HepG2 (cell line): Measurements from ENCODE around the gene LRP1B. TPM values are rescaled to one million over a fixed set of nuclear protein-coding genes. Genes with fewer than 3 reads are reported as not detected.

Experiments
- ATAC-seq: fragments of 200-7000 bp; cut with Tn5 transposase; 3 replicates; pipeline ENCODE4 v1.9.1; 2020; ENCODE audit warnings: mild to moderate bottlenecking, moderate library complexity
- BruUV-seq: library from RNA; stranded (reverse); fragments of 400-500 nt; replicated peaks from 2 replicates; lab custom pipeline; 2021; lab: Mats Ljungman, UMichigan
- CTCF ChIA-PET: fragments of 300-600 bp; formaldehyde crosslinking; extraction: SDS; loops from one replicate; lab custom pipeline; 2021; ENCODE audit warnings: low total read pairs, inconsistent platforms, low intra/inter-chr PET ratio; lab: Yijun Ruan, JAX
- POLR2A ChIA-PET: fragments of 350-600 bp; sonication (Branson Sonifier 250); formaldehyde crosslinking; loops from one replicate; lab custom pipeline; 2020; ENCODE audit warnings: antibody characterized with exemption, inconsistent platforms; lab: Yijun Ruan, JAX
- DNase-seq: peaks from one replicate; pipeline ENCODE4 v3.0.0-alpha.2; 2015; ENCODE audit warnings: low spot score
- FAIRE-seq: peaks from 3 replicates; lab custom pipeline; 2011; peaks lifted over from hg19 to GRCh38; lab: Jason Lieb, UNC
- H2AFZ ChIP-seq: one replicate; pipeline ENCODE4 v1.6.1; 2011; ENCODE audit warnings: low read length, inconsistent platforms
- H3K27ac ChIP-seq: fragments of 300-600 bp; 3 replicates; pipeline ENCODE4 v1.8.0; 2011; ENCODE audit warnings: mixed run types, mild to moderate bottlenecking, mixed read lengths, low read length, inconsistent platforms; ENCODE audit not compliant: insufficient read depth; ENCODE audit errors: extremely low read length
- H3K27me3 ChIP-seq, 2 experiments: fragments of 200-600 bp in 1 of 2; 2 replicates in 1 of 2; 3 replicates in 1 of 2; pipeline versions ENCODE4 v1.6.0 to v1.8.0; 2011; ENCODE audit warnings: low read length in 2 of 2, mild to moderate bottlenecking in 2 of 2, moderate library complexity in 2 of 2, inconsistent platforms in 1 of 2; ENCODE audit not compliant: insufficient read depth in 2 of 2, control insufficient read depth in 1 of 2
- H3K36me3 ChIP-seq, 2 experiments: fragments of 200-600 bp in 1 of 2; replicated peaks in 1 of 2; 2 replicates in 1 of 2; 3 replicates in 1 of 2; pipeline versions ENCODE4 v1.5.1 to v1.8.0; 2011; ENCODE audit warnings: low read length in 2 of 2, inconsistent platforms in 1 of 2; ENCODE audit not compliant: insufficient read depth in 2 of 2, control insufficient read depth in 1 of 2
- H3K4me1 ChIP-seq: 2 replicates; pipeline ENCODE4 v1.5.1; 2012; ENCODE audit warnings: low read length, inconsistent platforms; ENCODE audit not compliant: insufficient read depth
- H3K4me2 ChIP-seq: 2 replicates; pipeline ENCODE4 v1.6.0; 2011; ENCODE audit warnings: low read depth, low read length, inconsistent platforms
- H3K4me3 ChIP-seq, 3 experiments: fragments of 200-600 bp in 1 of 3; sonication (generic), shearing (Covaris generic) in 1 of 3; replicated peaks in 1 of 3; 2 replicates each; pipeline ENCODE4 v1.5.1; 2011 to 2016; ENCODE audit warnings: low read length in 3 of 3, inconsistent platforms in 2 of 3, low read depth in 2 of 3, mild to moderate bottlenecking in 2 of 3, control low read depth in 1 of 3, mixed read lengths in 1 of 3; ENCODE audit not compliant: insufficient read depth in 1 of 3
- H3K79me2 ChIP-seq: one replicate; pipeline ENCODE4 v1.6.1; 2011; ENCODE audit warnings: low read length, inconsistent platforms; ENCODE audit not compliant: insufficient read depth
- H3K9ac ChIP-seq: 2 replicates; pipeline ENCODE4 v1.6.0; 2011; ENCODE audit warnings: mild to moderate bottlenecking, low read depth, low read length, inconsistent platforms; ENCODE audit not compliant: insufficient read depth
- H3K9me3 ChIP-seq: 2 replicates; pipeline ENCODE4 v1.5.1; 2012; ENCODE audit warnings: mild to moderate bottlenecking, low read length
- H4K20me1 ChIP-seq: 2 replicates; pipeline ENCODE4 v1.6.0; 2011; ENCODE audit warnings: inconsistent platforms, mild to moderate bottlenecking, low read length, moderate library complexity; ENCODE audit not compliant: insufficient read depth
- AHR ChIP-seq: IDR thresholded peaks from 2 replicates; pipeline ENCODE4 v1.6.1; 2018; ENCODE audit warnings: missing genetic modification reagents, missing compliant biosample characterization
- BRD4 ChIP-seq: sonication (generic); formaldehyde crosslinking; IDR thresholded peaks from 2 replicates; pipeline ENCODE4 v1.4.0; 2020; ENCODE audit warnings: missing genetic modification reagents
- CBFB ChIP-seq: sonication (generic); formaldehyde crosslinking; IDR thresholded peaks from 2 replicates; pipeline ENCODE4 v1.4.0; 2020; ENCODE audit warnings: missing genetic modification reagents
- ETV5 ChIP-seq: IDR thresholded peaks from 2 replicates; pipeline ENCODE4 v1.6.1; 2018; ENCODE audit warnings: missing biosample characterization, missing genetic modification reagents, inconsistent platforms, borderline replicate concordance
- GPN1 ChIP-seq: sonication (generic); formaldehyde crosslinking; IDR thresholded peaks from 2 replicates; pipeline ENCODE4 v1.5.1; 2020; ENCODE audit warnings: missing genetic modification reagents, borderline replicate concordance
- HNRNPK ChIP-seq: fragments of 200-400 bp; formaldehyde crosslinking; IDR thresholded peaks from 2 replicates; pipeline ENCODE4 v1.6.1; 2018; ENCODE audit warnings: low read length, low read depth, moderate library complexity, mild to moderate bottlenecking; ENCODE audit not compliant: poor library complexity, severe bottlenecking
- MEIS2 ChIP-seq: sonication (generic); formaldehyde crosslinking; IDR thresholded peaks from 2 replicates; pipeline ENCODE4 v1.9.0; 2021; ENCODE audit warnings: mild to moderate bottlenecking, missing genetic modification reagents
- NFATC3 ChIP-seq: sonication (generic); formaldehyde crosslinking; IDR thresholded peaks from 2 replicates; pipeline ENCODE4 v1.5.1; 2020; ENCODE audit warnings: mild to moderate bottlenecking, missing genetic modification reagents
- PAWR ChIP-seq: sonication (generic); formaldehyde crosslinking; IDR thresholded peaks from 2 replicates; pipeline ENCODE4 v1.4.0; 2020; ENCODE audit warnings: missing genetic modification reagents, mild to moderate bottlenecking, borderline replicate concordance
- PTBP1 ChIP-seq: fragments of 200-400 bp; formaldehyde crosslinking; IDR thresholded peaks from 2 replicates; pipeline ENCODE4 v1.6.1; 2018; ENCODE audit warnings: low read length, low read depth; ENCODE audit not compliant: poor library complexity, severe bottlenecking
- RORA ChIP-seq: sonication (generic); formaldehyde crosslinking; IDR thresholded peaks from 2 replicates; pipeline ENCODE4 v1.5.0; 2020; ENCODE audit warnings: mild to moderate bottlenecking, missing genetic modification reagents, moderate library complexity
- SALL1 ChIP-seq: sonication (generic); formaldehyde crosslinking; IDR thresholded peaks from 2 replicates; pipeline ENCODE4 v1.8.0; 2022; ENCODE audit warnings: mild to moderate bottlenecking, missing genetic modification reagents
- SNAPC2 ChIP-seq: sonication (generic); formaldehyde crosslinking; IDR thresholded peaks from 2 replicates; pipeline ENCODE4 v1.8.1; 2022; ENCODE audit warnings: mild to moderate bottlenecking, missing genetic modification reagents
- SOX5 ChIP-seq: IDR thresholded peaks from 2 replicates; pipeline ENCODE4 v1.6.1; 2016; ENCODE audit warnings: borderline replicate concordance
- TBL1XR1 ChIP-seq: fragments of 150-350 bp; IDR thresholded peaks from 2 replicates; pipeline ENCODE4 v1.6.1; 2014; ENCODE audit warnings: borderline replicate concordance, low read length; ENCODE audit not compliant: partially characterized antibody
- TBP ChIP-seq: sonication (generic); formaldehyde crosslinking; IDR thresholded peaks from 2 replicates; pipeline ENCODE4 v1.5.0; 2020; ENCODE audit warnings: missing genetic modification reagents
- ZIK1 ChIP-seq: sonication (generic); formaldehyde crosslinking; IDR thresholded peaks from 2 replicates; pipeline ENCODE4 v1.5.0; 2020; ENCODE audit warnings: mild to moderate bottlenecking, low read depth, missing genetic modification reagents, borderline replicate concordance
- ZNF34 ChIP-seq: sonication (generic); formaldehyde crosslinking; IDR thresholded peaks from 2 replicates; pipeline ENCODE4 v1.4.0; 2020; ENCODE audit warnings: mild to moderate bottlenecking, missing genetic modification reagents, borderline replicate concordance
- ZNF557 ChIP-seq: sonication (generic); formaldehyde crosslinking; IDR thresholded peaks from 2 replicates; pipeline ENCODE4 v1.4.0; 2020; ENCODE audit warnings: missing genetic modification reagents
- ZNF749 ChIP-seq: sonication (generic); formaldehyde crosslinking; IDR thresholded peaks from 2 replicates; pipeline ENCODE4 v1.8.0; 2022; ENCODE audit warnings: mild to moderate bottlenecking, missing genetic modification reagents, moderate library complexity, borderline replicate concordance
- WGBS: methylation state at CpG from one replicate; pipeline ENCODE4 v1.1.6; 2017; ENCODE audit warnings: low lambda C conversion rate; 5-methylcytosine and 5-hydroxymethylcytosine counted together
- in situ Hi-C: cut with HindIII; loops from 2 replicates; pipeline ENCODE4 v1.10.0; 2017; ENCODE audit warnings: low pct_unique_long_range_greater_than_20kb; ENCODE audit not compliant: extremely low pct_ligation_motif_present
- intact Hi-C: fragments of 100-400 bp; cut with micrococcal nuclease; formaldehyde crosslinking; loops from one replicate; pipeline ENCODE4 v1.10.0; 2022; ENCODE audit not compliant: unreplicated experiment
- polyA plus RNA-seq, 8 experiments: library from polyadenylated mRNA; depleted of rRNA in 3 of 8; stranded (reverse) in 7 of 8; unstranded in 1 of 8; fragments of >200 nt; fragmentation: Illumina TruSeq in 4 of 8; extraction: Trizol in 4 of 8; gene quantifications; 2 replicates each; pipeline versions ENCODE4 v1.2.1 to v1.2.3, GENCODE V29; 2011 to 2016; ENCODE audit warnings: low read depth in 4 of 8, missing spikeins in 1 of 8, mixed read lengths in 1 of 8; ENCODE audit not compliant: insufficient read depth in 1 of 8
- total RNA-seq, 5 experiments: library from RNA; depleted of rRNA; stranded (reverse); fragments of >200 nt; fragmentation: Illumina TruSeq; extraction: Trizol; gene quantifications; 2 replicates each; pipeline ENCODE4 v1.2.3, GENCODE V29; 2016; ENCODE audit warnings: low read depth in 1 of 5
- TF ChIP-seq, protein P1 (sequence below): sonication (generic); formaldehyde crosslinking; IDR thresholded peaks from 2 replicates; pipeline ENCODE4 v1.4.0; 2020; ENCODE audit warnings: mild to moderate bottlenecking, missing genetic modification reagents

Gene LRP1B
- total and polyA plus RNA-seq, 2 of the 13 experiments (the other 11 are each of a cell fraction or from before 2014, with no cell fraction given) = 0.04 TPM; not detected in 1

DNA sequence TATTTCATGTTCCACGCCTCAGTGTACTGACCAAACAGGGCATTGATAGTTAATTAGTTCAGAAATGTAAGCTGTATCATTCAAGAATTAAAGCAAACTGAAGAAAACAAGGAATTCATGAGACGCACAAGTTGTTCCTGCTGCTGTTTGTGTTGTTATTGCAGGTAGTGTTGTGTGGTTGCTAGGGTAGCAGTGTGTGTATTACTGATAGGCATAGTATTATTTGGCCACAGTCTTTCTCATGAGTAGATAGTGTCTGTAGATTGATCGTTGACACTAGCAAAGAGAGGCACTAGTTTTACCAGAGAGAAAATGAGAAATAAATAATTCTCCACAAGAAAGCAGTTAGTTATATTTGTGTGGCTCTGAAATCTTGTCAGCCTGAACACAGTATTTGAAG lies 548.6 kb downstream of the LRP1B start:
- CTCF ChIA-PET = no interaction called here
- no peak overlapping the region for H3K9ac ChIP-seq
- H3K79me2 ChIP-seq = no peaks in the 10 kb centered on the region
- in situ Hi-C loops (no loop called here), intact Hi-C loops (no loop called here)
- H3K27ac ChIP-seq = no peak overlapping the region
- ATAC-seq (no peak), FAIRE-seq (no peak), DNase-seq (no peak)
- H3K4me1 ChIP-seq = no peaks in the 10 kb centered on the region
- no peak overlapping the region for H3K4me3 ChIP-seq
- no peaks in the 10 kb centered on the region for H3K27me3 ChIP-seq
- H3K4me2 ChIP-seq = no peak overlapping the region
- no peaks in the 10 kb centered on the region for H3K36me3 ChIP-seq
- H2AFZ ChIP-seq = no peak overlapping the region
- H3K9me3 ChIP-seq = no peaks in the 10 kb centered on the region
- TF ChIP-seq ZNF557 = no peak
- TF ChIP-seq SALL1 = no peak
- no peak for TF ChIP-seq SNAPC2
- no peak for TF ChIP-seq HNRNPK
- no peak for TF ChIP-seq TBL1XR1
- no peak for TF ChIP-seq ETV5
- WGBS = under 1% methylated on average over 3 of the region's 3 CpGs
- BruUV-seq = no TSS peak
- POLR2A ChIA-PET = no interaction called here
- no peaks in the 10 kb centered on the region for H4K20me1 ChIP-seq

DNA sequence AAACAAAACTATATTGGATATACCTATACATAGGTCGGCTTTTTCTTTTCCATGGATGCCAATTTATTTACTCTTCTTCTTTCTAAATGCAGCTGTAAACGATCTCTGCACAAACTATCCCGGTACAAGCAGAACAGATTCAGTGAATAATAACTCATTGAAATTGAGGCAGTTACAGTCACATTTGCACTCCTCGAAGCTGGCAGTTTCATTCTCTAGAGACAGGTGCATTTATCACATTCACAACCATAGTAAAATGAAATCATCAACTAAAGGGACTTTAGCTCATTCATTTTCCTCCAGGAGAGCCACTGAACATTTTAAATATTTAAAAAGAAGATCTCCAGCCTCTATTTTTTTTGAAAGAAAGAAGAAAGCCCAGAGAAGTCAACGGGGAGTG lies 551.7 kb downstream of the LRP1B start:
- no TSS peak for BruUV-seq
- ChIA-PET POLR2A (no interaction called here), CTCF (no interaction called here)

More for the DNA sequence above, 551.7 kb downstream of the LRP1B start:
- Histone ChIP-seq H3K4me3 (no peak overlapping the region), H3K9me3 (no peaks in the 10 kb centered on the region), H3K4me1 (no peaks in the 10 kb centered on the region), H3K9ac (no peak overlapping the region), H2AFZ (no peak overlapping the region), H3K4me2 (no peak overlapping the region), H4K20me1 (no peaks in the 10 kb centered on the region), H3K27ac (no peak overlapping the region), H3K79me2 (no peaks in the 10 kb centered on the region), H3K36me3 (no peaks in the 10 kb centered on the region), H3K27me3 (no peaks in the 10 kb centered on the region)
- TF ChIP-seq, protein P1, sequence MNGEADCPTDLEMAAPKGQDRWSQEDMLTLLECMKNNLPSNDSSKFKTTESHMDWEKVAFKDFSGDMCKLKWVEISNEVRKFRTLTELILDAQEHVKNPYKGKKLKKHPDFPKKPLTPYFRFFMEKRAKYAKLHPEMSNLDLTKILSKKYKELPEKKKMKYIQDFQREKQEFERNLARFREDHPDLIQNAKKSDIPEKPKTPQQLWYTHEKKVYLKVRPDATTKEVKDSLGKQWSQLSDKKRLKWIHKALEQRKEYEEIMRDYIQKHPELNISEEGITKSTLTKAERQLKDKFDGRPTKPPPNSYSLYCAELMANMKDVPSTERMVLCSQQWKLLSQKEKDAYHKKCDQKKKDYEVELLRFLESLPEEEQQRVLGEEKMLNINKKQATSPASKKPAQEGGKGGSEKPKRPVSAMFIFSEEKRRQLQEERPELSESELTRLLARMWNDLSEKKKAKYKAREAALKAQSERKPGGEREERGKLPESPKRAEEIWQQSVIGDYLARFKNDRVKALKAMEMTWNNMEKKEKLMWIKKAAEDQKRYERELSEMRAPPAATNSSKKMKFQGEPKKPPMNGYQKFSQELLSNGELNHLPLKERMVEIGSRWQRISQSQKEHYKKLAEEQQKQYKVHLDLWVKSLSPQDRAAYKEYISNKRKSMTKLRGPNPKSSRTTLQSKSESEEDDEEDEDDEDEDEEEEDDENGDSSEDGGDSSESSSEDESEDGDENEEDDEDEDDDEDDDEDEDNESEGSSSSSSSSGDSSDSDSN (CRISPR knock-in tag) = no peak
- TF ChIP-seq GPN1 (CRISPR knock-in tag) (no peak), TBP (CRISPR knock-in tag) (no peak), MEIS2 (no peak), ZIK1 (CRISPR knock-in tag) (no peak), ZNF34 (CRISPR knock-in tag) (no peak), BRD4 (CRISPR knock-in tag) (no peak), AHR (CRISPR knock-in tag) (no peak), NFATC3 (CRISPR knock-in tag) (no peak), PTBP1 (no peak), PAWR (no peak), CBFB (no peak), RORA (CRISPR knock-in tag) (no peak), SOX5 (CRISPR knock-in tag) (no peak), ZNF749 (CRISPR knock-in tag) (no peak)
- intact Hi-C loops (no loop called here), in situ Hi-C loops (no loop called here)
- no peak for ATAC-seq
- no peak for DNase-seq
- FAIRE-seq = no peak
- WGBS = 3% methylated on average over 5 of the region's 5 CpGs
